ENCODE measurements around the gene GNAZ.

DNA sequence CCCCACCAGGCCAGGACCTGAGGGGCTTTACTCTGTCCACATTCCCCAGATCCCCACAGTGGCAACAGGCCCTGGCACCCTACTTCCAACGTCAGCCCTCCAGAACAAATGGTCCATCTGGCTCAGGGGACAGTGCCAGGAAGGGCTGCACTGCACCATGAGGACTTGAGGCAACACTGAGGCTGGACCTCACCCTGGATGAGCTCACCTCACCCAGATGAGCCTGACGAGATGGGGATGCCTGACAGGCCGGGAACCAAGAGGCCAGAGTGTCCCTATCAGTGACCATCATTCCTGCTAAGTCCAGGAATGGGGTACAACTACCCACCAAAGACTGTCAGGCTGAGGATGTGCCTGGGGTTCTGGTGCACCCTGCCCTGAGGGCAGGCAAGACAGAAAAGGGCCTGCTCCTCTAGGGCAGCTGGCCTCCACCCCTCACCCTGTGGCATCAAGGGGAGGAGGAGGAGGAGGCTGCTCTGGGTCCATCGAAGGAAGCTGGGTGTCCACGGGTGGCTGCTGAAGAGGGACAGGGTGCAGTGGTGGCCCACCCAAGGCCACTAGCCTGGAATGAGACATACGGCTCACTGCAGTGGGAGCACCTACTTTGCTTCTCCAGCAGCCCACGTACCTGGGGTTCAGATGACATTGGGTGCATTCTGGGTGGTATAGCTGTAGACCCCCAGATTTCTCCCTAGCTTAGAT, 56.9 kb downstream of the GNAZ start:
- TF ChIP-seq, protein P1, sequence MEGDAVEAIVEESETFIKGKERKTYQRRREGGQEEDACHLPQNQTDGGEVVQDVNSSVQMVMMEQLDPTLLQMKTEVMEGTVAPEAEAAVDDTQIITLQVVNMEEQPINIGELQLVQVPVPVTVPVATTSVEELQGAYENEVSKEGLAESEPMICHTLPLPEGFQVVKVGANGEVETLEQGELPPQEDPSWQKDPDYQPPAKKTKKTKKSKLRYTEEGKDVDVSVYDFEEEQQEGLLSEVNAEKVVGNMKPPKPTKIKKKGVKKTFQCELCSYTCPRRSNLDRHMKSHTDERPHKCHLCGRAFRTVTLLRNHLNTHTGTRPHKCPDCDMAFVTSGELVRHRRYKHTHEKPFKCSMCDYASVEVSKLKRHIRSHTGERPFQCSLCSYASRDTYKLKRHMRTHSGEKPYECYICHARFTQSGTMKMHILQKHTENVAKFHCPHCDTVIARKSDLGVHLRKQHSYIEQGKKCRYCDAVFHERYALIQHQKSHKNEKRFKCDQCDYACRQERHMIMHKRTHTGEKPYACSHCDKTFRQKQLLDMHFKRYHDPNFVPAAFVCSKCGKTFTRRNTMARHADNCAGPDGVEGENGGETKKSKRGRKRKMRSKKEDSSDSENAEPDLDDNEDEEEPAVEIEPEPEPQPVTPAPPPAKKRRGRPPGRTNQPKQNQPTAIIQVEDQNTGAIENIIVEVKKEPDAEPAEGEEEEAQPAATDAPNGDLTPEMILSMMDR (IDR thresholded peaks at IDR 0.05) = no peak
- TF ChIP-seq POLR2A (IDR thresholded peaks at IDR 0.05) = no peak

Data from testis (tissue), 2 donors.